HG02870 (cell line): ENCODE data around the gene TAF8.

Experiments used
- ATAC-seq: cut with Tn5 transposase; IDR thresholded peaks from one replicate; pipeline ENCODE4 v1.9.1; 2021; ENCODE audit warnings: mild to moderate bottlenecking, moderate library complexity; ENCODE audit not compliant: unreplicated experiment

Gene TAF8

GRCh38 chr6:42049948-42050296 lies 402 bp upstream of the TAF8 start:
- no peak for ATAC-seq

GRCh38 chr6:42051268-42051653 lies 937 bp downstream of the TAF8 start:
- ATAC-seq: no peak

GRCh38 chr6:42053601-42054000 lies 3.3 kb downstream of the TAF8 start:
- no peak for ATAC-seq

DNA sequence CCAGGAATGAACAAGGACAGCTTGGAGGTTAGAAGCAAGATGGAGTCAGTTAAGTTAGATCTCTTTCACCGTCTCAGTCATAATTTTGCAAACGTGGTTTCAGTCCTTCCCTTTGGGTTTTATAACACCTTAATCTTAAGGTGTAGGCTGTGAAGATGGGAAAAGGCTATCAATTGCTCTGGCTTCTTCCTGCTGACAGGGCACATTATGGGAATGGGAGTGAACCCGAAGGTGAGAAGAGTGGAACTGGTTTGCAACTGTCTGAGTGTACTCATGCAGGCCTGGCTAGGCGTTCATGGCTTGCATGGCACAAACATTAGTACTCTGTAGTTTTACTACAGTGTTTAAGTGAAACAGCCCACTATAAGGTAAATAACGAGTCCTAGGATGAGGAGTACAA lies 9.4 kb downstream of the TAF8 start:
- ATAC-seq: no peak

DNA sequence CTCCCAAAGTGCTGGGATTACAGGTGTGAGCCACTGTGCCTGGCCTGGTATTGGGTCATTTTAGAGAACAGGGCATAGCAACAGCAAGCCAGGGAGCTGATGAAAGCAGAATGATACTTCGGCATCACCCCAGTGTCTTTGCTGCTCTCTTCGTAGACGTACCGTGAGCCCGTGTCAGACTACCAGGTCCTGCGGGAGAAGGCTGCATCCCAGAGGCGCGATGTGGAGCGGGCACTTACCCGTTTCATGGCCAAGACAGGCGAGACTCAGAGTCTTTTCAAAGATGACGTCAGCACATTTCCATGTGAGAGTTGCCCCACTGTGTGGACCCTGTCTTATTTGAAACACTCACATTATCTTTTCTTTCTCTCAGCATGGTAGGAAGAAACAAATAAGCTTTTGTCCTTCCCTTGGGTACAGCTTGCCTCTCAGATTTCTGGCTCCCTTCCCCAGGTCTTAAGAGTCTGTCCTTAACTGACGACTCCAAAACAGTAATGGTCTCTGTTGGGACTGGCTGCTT lies 15.9 kb downstream of the TAF8 start:
- ATAC-seq: no peak

GRCh38 chr6:42068173-42068572 lies 17.8 kb downstream of the TAF8 start:
- ATAC-seq: no peak

GRCh38 chr6:42068872-42069522 lies 18.7 kb downstream of the TAF8 start:
- no peak for ATAC-seq

- no peak for ATAC-seq
Measured at GRCh38 chr6:42071881-42072583, 21.7 kb downstream of the TAF8 start.

DNA sequence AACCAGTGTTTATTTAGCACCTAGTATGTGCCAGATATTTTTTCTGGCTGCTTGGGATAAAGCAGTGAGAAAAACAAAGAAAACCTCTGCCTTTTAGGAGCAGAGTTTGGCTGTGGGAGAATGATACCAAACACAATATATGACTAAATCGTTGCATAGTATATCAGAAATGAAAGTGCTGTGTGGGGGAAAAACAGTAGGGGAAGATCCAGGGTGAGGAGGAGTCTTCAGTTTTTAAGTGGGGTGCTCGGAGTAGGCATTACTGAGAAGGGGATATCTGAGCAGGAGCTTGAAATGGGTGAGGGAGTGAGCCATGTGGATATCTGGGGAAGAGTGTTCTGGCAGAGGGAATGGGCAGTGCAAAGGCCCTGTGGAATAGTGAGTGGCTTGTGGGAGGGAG lies 23.0 kb downstream of the TAF8 start:
- no peak for ATAC-seq

DNA sequence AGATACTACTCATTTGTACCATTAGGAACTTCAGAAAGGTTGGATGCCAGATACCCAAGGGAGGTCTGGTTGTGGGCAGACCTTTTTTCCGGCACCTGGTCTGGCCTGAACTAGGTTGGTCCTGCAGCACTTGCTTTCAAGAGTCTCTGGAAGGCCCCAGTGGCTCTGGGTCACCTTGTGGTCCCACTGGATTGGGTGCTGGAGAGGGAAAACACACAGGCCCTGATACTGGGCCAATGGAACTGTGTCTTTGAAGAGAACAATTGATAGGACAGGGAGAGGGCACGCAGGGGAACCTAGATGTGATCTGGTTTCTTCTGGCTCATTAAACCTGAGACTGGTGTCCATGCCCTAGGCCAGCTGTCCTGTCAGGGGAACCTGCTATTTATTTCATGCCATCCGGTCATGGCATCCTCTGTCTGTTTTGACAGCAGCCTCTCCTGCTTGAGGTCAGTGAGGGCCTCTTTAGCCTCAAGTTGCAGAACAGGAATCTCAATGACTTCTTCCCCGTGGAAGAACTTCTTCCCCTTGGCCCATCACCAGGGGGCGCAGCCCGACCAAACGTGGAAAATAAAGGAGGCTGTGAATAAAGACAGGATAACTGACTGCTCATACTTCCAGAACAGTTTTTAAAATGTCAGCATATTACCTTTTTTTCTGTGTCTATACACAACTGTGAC lies 25.0 kb downstream of the TAF8 start:
- ATAC-seq: no peak

DNA sequence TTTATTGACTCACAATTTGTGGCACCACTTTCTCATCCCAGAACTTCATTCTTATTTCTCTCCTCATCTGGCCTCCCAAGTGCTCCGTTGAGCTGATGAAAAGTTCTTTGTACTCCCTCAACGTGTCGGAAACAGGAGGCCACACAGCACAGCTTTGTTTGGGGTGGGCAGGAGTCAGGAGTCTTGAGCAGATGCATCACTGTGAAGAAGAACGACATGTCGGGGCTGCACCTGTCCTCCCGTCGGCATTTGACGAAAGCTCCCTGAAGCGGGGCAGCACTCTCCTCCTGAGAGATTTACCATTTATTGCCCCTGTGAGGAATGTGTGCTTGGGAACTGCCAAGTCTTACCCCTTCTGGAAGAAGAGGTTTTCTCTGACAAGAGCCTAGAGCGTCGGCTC lies 28.1 kb downstream of the TAF8 start:
- ATAC-seq: no peak

DNA sequence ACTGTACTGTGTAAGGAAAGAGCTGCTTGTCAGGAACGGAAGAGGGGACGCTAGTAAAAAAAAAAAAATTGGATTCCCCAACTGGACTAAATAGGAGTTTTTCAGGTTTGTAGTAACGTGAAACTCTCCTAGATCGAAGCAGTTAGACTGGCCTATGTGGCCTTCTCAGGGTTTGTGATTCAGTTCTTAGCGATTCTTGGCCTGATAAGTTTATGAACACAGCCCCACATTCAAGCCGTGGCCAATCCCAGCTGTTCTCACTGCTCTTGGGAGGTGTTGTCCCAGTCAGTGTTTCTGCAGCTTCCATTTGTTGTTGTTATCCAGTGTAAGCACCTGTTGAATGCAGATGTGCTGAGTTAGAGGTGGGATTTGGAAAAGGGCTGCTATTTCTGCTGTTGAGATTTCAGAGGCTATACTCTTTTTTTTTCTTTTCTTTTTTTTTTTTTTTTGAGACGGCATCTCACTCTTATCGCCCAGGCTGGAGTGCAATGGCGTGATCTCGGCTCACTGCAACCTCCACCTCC lies 29.7 kb downstream of the TAF8 start:
- ATAC-seq: no peak

DNA sequence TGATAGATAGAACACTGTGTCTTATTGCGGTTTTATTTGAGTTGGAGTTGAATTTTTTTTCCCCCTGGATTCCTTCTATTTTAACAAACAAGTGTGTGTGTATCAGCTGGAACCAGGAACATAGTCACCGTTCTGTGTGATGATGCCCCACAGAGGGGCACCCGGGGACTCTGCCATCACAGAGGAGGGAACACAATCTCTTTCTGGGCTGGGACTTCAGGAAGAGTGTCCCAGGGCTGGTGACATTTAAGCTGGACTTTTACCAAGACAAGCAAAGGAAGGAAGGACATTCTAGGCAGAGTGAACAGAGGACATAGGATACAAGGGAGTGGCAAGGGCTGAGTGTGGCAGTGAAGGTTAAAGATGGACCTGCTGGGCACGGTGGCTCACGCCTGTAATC lies 33.2 kb downstream of the TAF8 start:
- ATAC-seq: no peak

DNA sequence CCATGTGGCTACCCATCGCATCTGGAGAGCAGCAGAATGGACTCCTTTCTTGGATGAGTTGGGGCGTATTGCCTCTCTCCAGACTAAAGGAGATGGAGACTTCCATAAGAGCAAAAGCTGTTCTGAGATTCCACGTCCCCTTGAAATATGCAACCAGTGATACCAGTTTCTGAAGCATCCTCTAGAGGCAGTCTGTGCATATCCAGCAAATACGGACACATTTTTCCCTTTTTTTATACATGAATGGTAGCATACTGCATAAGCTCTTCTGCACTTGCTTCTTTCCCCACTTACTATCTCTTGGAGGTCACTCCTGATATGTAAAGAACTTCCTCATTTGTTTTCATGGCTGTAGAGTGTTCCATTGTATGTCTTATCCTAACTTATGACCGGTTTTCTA lies 34.6 kb downstream of the TAF8 start:
- no peak for ATAC-seq

DNA sequence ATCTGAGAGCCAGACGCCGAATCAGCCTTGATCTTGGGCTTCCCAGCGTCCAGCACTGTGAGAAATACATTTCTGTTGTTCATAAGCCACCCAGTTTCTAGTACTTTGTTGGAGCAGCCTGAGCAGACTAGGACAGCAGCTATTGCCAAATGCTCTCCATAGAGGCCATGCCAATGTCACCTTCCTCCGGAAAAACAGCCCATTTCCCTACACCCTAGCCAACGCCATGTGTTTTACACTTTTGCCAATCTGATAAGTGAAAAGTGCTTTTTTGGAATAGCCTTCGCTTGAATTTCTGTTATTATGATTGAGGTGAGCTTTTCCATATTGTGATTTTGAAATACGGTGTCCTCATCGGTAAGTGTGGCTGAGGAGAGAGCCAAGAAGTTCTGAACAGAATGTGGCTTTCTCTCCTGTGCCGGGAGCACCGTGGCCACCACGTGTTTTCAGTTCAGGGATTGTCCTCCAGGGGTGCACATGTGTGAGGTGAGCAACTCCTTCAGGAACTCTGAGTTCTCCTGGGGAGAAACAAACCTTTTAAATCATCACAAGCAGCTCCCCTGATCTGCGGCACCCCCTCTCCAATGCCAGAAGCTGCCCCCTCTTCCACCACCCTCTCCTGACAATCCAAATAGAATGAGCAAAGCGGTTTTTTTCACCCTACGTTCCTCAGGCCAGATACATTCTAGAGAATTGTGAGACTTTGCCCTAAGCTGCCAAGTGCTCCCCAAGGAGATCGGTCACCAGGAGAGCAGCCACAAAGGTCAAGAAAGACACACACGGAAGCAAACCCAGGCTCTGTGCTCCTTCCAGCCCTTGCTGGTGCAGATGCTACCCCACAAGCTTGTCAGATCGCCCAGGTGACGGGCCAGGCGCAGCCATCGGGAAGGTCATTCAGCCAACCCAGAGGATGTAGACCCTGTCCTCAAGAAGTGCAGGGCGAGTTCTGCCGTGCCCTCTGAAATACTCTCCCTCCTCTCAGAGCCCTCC lies 36.0 kb downstream of the TAF8 start:
- ATAC-seq: no peak

GRCh38 chr6:42088101-42088591 lies 37.8 kb downstream of the TAF8 start:
- ATAC-seq: no peak

DNA sequence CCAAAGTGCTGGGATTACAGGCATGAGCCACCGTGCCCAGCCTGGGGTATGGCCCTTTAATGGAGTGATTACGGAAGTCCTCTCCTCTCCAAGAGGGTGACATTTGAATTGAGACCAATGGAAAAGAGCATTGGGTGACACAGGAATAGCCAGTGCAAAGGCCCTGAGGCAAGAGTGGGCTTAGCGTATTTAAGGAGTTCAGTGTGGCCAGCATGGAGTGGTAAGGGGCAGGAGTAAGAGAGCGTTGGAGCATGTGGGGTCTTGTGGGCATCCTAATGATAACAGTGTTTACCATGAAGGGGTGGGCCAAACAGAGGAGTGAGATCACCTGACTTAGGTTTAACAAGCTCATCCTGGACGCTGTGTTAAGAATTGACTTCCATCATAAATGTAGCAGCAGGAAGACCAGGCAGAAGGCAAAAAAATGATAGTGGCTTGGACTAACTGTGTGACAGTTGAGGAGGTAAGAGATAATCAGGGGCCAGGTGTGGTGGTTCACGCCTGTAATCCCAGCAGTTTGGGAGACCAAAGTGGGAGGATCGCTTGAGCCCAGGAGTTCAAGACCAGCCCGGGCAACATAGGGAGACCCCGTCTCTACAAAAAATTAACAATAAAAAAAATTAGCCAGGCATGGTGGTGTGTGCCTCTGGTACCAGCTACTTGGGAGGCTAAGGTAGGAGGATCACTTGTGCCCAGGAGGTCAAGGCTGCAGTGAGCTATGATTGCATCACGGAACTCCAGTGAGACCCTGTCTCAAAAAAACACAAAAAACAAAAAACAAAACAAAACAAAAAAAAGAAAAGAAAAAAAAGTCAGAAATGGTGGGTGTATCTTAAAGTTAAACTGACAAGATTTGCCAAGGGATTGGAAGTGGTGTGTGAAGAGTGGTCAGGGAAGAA lies 40.7 kb downstream of the TAF8 start:
- ATAC-seq: no peak

DNA sequence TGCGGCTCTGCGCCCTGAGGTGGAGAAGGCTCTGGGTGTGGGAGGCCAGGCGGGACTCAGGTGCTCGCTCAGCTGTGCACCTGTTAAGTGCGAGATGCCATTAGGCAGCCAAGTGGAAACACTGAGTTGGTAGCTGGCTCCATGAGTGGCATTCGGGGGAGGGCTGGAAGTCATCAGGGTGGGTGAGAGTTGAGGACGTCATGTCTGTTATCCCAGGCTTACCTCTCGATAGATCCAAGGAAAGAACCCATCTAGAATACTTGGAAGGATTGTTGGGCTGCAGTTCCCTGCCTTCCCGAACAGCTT lies 41.3 kb downstream of the TAF8 start:
- ATAC-seq: no peak

GRCh38 chr6:42093582-42094329 lies 43.4 kb downstream of the TAF8 start:
- ATAC-seq: no peak
